NK-92 treated with Interleukin-12 subunit alpha and Interleukin-12 subunit beta, amount 100 ng/mL, for 24 hours (cell line): ENCODE measurements around the gene ZSCAN20.

Experiments
- DNase-seq: peaks from one replicate; lab custom pipeline; 2025; lab: John Stamatoyannopoulos, UW

Gene ZSCAN20

DNA sequence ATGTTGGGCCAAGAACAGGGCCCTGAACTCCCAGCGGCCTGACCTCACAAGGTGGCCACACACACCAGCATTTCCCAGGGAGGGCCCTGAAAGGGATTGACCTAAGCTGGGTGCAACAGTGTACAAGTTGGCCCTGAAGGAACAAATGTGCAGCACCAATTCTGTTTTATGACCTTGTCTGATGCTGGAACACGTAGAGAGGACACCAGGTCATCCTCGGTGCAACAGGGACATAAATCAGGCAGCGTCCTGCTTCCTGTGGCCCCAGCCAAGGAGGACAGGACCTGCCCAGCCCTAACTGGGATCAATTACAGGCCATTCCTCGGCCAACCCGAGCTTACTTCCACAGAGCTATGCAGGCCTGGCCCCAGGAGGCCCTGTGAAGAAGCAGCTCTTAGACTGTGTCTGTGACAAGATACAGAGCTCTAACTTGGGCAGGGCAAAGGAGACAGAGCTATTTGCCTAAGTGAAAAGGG is 28.7 kb upstream of the ZSCAN20 start:
- no peak for DNase-seq

DNA sequence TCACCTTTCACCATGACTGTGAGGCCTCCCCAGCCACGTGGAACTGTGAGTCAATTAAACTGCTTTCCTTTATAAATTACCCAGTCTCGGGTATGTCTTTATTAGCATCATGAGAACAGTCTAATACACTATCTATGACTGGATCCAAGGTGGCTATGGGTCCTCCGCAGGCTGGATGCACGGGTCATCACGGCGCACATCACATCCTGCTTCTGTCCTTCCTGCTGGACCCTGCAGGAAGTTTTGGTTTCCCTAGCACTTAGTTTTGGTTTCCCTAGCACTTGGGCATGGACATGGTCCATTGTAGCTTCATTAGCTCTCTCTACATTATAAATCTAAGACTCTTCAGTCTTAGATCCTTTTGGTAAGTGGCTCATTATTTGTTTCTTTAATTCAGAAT is 27.3 kb upstream of the ZSCAN20 start:
- no peak for DNase-seq

DNA sequence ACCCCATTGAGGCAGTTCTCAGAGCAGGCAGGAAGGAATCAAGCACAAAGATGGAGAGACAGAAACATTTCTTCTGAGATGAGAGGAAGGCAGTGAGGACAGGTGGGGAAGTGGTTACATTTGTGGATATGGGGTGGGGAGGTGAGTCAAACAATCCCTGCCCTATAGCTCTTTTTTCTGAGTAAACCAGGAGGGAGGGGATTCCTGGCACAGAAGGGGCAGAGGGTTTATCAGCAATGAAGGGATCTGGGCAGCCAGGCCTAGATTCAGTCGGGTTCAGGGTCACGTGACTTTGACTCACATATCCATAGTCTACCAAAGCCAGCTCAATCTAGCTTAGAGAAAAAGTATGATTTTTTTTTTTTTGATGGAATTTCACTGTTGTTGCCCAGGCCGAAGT is 25.9 kb upstream of the ZSCAN20 start:
- no peak for DNase-seq

DNA sequence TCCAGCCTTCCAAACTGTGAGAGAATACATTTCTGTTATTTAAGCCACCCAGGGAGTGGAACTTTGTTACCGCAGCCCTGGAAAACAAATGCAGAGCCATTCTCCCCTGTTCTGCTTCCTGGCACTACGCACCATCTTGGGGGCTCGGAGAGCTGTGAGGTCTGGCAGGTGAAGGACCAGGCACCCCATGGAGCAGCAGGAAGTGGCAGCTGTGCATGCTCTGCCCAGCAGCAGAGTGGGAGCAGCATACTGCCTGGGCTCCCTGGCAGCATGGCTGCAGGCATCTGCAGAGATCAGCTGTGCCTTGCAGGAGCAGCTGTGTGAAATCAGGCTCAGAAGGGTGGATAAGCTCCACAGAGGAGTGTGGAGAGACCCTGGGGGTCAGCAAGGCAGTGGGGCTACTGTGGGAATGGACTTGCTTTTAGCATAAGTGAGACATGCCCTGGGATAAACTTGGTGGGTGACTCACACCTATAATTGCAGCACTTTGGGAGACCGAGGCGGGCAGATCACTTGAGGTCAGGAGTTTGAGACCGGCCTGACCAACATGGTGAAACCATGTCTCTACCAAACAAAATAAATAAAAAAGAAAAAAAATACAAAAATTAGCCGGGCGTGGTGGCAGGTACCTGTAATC is 17.7 kb upstream of the ZSCAN20 start:
- no peak for DNase-seq

DNA sequence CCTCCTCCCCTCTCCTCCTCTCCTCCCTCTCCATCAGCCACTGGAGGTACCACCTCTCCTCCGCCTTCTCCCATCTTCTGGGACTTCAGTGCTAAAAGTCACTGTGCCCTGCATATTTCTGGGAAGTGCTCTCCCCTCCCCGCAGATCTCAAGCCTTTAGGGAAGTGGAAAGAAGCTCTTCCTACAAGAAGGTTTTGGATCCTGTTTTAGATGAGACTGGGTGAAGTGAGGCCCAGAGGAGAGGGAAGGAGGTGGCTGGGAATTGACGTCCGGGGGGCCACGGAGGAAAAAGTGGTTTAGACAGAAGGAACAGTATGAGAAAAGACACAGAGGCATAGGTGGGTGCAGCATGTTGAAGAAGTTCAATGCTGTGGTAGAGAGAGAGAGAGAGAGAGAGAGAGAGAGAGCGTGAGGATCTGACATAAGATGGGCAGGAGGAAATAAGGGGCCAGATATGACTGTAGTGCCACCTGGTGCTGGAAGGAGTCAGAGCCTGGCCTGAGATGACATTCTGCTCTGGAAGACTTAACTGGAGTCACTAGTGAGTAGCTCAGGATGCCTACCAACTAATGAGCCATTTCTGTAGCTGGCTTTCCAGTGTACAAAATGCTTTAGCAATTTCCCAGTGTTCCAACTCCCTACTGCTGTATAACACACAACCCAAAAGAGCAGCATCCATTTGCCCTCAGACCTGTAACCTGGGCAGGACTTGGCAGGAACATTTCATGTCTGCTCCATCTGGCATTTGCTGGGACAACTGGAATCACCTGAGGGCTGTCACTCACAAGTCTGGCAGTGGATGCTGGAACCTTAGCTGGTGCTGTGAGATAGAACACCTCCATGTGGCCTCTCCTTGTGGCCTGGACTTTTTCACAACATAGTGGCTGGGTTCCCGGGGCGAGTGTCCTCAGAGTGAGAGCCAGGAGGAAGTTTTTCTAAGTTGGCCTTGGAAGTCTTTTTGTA is 16.6 kb upstream of the ZSCAN20 start:
- peak; percentile 16 for DNase-seq

DNA sequence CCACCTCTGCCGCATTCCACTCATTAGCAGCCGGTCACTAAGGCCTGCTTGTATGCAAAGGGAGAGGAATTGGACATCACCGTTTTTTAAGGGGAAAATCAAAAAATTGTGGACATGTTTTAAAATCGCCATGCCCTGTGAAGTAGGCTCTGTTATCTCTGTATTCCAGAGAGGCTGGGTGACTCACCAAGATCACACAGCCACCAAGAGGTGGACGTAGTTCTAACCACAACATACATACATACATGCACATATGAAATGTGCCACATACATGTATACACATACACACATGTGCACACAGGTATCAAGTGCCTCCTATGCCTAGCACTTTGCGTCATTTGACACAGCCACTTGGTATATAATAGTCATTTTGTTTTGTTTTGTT is 16.0 kb upstream of the ZSCAN20 start:
- DNase-seq = no peak

DNA sequence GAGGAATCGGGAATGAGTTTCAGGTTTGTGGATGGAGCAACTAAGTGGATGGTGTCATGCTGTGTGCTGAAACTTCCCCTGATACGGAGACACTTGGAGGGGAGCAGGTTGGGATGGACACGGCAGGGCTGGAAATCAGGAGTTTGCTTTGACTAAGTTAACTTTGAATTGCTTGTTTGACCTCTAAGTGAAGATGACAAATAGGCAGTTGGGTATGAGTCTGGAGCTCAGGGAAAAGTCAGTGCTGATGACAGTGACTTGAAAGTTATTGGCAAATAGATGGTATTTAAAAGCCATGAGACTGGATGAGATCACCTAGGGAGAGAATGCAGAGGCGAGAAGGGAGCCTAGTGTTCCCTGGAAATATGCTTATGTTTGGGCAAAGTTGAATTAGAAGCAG is 12.8 kb upstream of the ZSCAN20 start:
- DNase-seq = no peak

DNA sequence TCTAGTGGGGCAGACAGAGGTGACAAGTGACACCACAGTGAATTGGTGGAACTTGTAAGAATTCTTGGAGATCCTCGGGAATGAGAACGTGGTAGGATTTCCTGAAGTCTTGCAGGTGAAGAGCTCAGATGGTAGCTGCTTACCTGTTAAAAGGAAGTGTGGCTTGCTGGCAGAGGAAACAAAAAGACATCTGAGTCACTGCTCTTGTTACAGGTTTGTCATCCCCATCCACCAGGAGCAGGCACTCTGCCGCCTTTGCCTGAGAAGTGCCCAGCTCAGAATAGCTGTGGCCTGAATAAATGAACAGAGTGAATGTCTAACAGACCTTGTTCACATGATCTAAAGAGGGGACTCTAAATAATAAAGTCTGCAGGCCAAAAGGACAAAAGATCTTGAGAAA is 12.3 kb upstream of the ZSCAN20 start:
- DNase-seq = no peak

DNA sequence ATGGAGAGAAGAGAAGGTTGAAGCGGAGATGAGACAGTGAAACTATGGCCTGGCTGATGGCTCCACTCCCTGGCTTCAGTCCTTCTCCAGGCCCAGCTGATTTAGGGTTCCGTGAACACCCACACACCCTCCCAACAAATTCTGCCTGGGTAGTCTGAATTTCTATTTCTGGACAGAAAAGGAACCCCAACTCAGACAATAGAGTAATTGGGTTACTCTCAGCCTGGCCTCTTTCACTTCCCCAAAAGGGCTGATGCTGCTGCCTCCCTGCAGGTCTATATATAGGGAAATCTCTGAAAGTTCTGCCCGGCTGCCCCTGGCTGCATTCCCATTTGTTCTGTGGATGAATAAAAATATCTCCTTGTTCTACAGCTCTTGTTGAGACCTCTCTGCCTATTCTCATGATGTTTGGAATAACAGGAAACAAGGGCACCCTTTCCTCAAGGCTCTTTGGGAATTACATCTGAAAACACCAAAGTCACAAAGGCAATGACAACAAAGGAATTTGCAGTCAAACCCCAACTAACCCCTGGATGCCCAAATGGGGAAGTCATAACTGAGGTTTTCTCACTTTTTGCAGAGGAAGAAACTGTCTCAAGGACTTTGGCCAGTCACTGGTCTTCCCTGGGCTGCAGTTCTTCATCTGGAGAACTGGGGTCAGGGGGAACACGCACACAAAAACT is 11.4 kb upstream of the ZSCAN20 start:
- no peak for DNase-seq

DNA sequence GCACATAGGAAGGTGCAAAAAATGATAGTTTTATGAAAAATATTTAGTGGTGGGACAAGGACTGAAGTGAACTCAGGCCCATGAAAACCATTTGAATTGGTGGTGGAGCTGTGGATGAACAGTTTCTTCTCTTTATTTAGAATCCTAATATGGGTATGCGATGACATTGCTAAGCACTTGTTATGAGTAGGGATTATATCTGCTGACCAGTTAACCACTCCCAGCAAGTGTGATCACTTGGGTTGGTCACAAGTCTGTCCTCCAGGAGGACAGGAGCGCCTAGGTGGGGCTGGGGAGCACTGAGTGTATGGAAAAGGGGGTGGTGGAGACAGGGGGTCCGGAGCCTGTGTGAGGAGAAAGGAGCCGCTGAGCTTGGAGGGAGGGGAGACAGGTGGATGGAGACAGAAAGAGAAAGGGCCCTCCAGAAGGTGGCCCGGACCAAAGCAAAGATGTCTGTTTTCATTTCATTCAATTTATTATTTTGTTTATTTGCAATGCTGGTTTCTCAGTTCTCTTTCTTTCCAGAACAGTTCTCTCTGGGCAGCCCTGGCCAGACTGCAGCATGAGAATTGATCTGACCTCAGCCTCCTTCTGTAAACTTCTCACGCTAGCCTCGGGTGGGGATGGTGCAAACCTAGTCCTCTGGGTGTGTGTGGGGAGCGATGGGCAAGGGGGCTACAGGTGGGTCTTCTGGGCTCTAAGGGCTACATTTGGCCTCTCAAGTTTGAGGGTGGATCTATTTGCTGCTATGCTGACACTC is 9.9 kb upstream of the ZSCAN20 start:
- no peak for DNase-seq

DNA sequence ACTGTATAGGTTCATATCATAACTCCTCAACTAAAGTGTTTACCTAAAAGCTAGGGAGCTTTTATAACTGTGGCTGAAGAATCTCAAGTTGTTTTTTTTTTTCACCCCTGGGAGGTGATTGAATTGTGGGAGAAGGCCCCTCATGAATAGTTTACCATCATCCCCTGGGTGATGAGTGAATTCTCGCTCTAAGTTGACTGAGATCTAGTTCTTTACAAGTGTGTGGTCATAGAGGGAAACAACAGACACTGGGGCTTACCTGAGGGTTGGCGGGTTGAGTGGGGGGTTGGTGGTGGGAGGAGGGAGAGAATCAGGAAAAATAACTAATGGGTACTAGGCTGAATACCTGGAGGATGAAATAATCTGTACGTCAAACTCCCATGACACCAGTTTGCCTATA is 7.9 kb upstream of the ZSCAN20 start:
- DNase-seq = no peak

DNA sequence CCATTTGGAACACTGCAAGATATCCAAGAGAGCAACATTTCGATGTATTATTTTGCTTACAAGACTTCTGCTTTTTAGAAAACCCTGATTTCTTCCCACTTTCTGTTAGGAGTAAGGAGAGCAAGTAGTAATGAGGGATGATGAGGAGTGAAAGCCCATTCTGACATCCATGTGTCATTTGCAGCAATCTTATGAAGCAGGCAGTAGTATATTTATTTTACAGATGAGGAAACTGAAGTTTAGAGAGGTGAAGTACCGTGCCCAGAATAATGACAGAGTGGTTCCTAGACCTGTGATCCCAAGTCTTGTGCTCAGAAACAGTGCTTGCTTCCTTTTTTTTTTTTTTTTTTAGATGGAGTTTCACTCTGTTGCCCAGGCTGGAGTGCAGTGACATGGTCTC is 7.1 kb upstream of the ZSCAN20 start:
- no peak for DNase-seq

DNA sequence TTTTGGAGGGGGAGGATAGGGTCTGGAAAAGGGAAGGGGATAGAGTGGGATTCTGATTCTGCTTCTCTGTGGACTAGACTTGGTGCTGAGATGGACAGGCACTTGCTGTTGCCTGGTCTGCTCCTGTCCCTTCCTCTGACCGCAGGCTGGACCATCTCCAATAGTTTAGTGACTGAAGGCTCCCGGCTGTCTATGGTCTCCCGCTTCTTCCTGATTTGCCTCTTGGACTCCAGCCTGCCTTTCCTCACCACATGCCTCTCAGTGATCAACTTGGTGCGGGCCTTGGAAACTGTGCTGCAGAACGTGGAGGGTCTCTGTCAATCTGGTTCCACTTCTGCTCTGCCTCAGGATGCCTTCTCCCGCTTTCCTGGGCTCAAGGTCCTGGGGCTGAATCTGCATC is 6.3 kb upstream of the ZSCAN20 start:
- no peak for DNase-seq

DNA sequence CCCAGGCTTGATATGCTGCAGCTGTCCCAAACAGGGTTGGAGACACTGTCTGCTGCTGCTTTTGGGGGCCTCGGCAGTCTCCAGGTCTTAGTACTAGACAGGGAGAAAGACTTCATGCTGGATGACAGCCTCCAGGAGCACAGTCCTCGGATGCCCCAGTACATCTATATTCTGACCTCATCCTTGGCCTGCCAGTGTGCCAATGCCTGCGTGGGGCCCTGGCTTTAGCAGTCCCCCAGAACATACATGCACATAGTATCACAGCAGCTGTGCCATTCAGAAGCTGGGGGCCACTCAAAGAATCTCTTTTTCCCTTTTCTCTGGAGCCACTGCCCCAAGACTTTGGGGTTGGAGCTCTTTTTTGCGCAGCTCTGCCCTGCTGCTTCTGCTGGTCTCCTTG is 4.4 kb upstream of the ZSCAN20 start:
- no peak for DNase-seq

DNA sequence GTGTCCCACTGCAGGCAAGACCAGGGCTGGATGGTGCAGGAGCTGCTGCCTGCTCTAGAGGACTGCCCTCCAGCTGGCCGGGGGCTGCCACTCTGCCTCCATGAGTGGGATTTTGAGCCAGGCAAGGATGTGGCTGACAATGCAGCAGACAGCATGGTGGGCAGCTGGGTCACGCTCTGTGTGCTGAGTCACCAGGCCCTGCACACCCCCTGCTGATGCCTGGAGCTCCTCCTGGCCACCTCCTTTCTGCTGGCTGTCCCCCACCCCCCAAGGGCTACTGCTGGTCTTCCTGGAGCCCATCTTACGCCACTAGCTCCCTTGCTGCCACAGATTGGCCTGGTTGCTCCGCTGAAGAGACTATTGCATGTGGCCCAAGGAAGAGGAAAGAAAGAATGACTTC is 3.9 kb upstream of the ZSCAN20 start:
- no peak for DNase-seq

DNA sequence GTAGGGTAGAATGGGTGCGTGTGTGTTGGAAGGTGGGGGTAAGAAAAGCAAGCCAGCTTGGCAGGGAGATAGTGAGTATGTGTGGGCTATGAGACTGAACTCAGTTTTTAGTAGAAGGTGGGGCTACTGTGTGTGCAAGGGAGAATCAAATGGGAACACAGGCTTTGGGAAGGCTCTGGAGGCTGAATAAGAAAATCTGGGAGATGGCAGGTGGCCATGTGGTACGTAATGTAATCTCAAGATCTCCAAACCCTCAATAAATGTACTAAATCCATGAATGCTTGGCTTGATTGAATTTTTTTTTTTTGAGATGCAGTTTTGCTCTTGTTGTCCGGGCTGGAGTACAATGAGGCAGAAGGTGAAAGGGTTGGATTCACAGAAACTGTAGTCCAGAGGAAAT is 3.5 kb upstream of the ZSCAN20 start:
- DNase-seq = no peak

DNA sequence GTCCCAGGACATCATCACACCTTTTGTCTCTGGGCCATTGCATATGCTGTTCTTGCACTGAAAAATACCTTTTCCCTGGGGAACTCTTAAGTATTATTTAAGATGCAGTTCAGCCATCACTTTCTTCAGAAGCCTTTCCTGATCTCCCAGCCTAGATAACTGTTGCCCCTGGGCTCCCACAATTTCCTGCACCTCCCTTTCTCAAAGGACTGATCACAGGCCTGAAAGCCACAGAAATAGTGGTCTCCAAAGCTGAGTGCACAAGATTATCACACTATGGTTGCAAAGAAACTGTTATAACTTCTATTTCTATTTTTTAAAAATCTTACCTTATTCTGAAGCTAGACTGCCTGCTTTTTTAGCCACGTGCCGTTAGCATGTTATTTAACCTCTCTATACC is 2.8 kb upstream of the ZSCAN20 start:
- DNase-seq = no peak

DNA sequence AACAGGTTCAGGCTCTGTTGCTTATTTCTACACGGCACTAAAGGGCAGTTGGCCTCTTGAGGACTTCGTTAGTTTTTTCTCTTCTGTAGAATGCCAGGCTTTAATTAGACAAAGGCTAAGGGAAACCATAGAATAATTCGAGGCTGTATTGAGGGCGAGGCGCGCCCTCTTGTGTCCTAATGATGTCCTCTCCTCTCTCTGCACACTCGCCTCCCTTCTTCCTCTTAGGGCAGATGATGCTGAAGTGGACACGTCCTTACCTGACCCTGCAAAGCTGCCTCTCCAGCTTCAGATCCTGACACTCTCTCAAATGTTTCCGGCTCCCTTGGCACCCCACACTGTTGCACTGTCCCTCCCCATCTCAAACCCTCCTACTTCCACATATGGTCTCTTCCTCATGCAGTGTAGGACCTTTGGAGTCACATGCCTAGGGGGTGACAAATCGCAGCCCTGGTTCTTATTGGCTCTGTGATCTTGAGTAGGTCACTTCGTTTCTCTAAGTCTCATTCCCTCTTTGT is 1.9 kb upstream of the ZSCAN20 start:
- DNase-seq = no peak

DNA sequence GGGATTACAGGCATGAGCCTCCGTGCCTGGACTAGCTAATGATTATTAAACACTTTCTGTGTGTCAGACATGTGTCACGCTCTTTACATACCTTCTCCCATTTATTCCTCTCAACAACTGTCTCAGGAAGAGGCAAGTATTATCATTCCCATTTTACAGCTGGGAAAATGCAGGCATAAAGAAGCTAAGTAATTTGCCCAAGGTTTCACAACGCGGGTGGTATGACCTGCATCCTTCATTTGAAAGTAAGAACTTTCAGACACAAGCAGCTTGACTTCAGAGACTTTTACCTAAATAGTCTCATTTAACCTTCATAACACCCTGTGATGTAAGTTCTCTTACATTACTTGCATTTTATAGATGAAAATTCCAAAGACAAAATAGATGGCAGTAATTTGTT is 1.0 kb upstream of the ZSCAN20 start:
- no peak for DNase-seq

DNA sequence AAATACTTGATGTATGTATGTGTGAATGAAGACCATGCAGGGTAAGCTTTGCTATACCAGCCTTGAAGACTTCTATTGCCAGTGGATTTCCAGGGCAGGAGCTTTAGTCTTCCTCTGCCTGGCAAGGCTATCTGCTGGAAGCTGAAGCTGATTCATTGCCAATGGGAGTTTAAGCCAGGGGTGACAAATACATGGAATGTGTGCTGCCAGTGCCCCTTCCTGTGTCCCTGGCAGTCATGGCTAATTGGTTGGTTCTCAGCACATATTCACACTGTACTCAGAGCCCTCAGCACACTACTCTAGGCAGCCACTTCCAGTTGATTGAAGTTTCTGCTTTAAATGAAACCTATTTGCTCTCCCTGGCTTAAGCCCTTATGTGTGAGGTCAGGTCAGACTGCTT is 1.5 kb downstream of the ZSCAN20 start:
- no peak for DNase-seq

DNA sequence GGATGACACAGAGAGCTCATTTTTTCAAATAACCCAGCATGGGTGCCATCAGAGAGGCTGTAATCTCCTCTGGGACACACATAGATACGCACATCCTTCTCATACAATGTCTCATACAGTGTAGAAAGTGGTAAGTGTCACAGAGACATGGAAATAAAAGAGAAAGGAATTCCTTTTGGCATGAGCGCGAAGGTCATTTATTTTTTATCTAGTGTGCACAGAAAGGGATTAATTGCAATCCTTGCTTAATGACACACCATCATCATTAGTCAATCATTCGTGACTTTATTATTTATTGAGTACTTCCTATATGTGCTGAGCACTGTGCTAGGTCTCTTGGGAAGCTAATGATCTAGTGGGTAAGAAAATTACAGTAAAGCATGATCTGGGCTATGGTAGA is 5.0 kb downstream of the ZSCAN20 start:
- DNase-seq = no peak

DNA sequence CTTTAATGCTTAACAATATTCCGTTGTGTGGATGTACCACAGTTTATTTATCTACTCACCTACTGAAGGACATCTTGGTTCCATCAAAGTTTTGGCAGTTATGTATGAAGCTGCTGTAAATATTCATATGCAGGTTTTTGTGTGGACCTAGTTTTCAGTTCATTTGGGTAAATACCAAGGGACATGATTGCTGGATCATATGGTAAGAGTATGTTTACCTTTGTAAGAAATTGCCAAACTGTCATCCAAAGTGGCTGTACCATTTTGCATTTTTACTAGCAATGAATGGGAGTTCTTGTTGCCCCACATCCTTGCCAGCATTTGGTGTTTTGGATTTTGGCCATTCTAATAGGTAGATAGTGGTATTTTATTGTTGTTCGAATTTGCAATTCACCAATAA is 10.0 kb downstream of the ZSCAN20 start:
- no peak for DNase-seq
